H9 (cell line): ENCODE measurements around the gene C15orf62. TPM values are rescaled to one million over a fixed set of nuclear protein-coding genes. Genes with fewer than 3 reads are reported as not detected.

Experiments used
- DNase-seq: peaks from one replicate; pipeline ENCODE4 v3.0.0-alpha.2; 2017
- H2AFZ ChIP-seq: one replicate; pipeline ENCODE4 v1.6.1; 2013; ENCODE audit warnings: mild to moderate bottlenecking, low read length, control low read depth, moderate library complexity
- H2AK5ac ChIP-seq: 2 replicates; pipeline ENCODE4 v1.6.1; 2013; ENCODE audit warnings: low read length, control low read depth, mixed read lengths; ENCODE audit not compliant: insufficient read length
- H2BK120ac ChIP-seq: one replicate; pipeline ENCODE4 v1.6.1; 2013; ENCODE audit warnings: low read depth, mild to moderate bottlenecking, low read length, control low read depth, inconsistent platforms; ENCODE audit not compliant: poor library complexity, severe bottlenecking
- H2BK12ac ChIP-seq: 2 replicates; pipeline ENCODE4 v1.6.1; 2013; ENCODE audit warnings: low read length, control low read depth, mixed read lengths, low read depth; ENCODE audit not compliant: insufficient read length
- H2BK15ac ChIP-seq: 2 replicates; pipeline ENCODE4 v1.6.1; 2013; ENCODE audit warnings: low read depth, low read length, control low read depth
- H2BK20ac ChIP-seq: one replicate; pipeline ENCODE4 v1.6.1; 2013; ENCODE audit warnings: low read depth, mild to moderate bottlenecking, low read length, control low read depth, inconsistent platforms; ENCODE audit not compliant: poor library complexity, severe bottlenecking
- H2BK5ac ChIP-seq: 2 replicates; pipeline ENCODE4 v1.6.1; 2013; ENCODE audit warnings: low read length, control low read depth, mixed read lengths; ENCODE audit not compliant: insufficient read length
- H3K14ac ChIP-seq: 2 replicates; pipeline ENCODE4 v1.6.1; 2013; ENCODE audit warnings: low read length, control low read depth; ENCODE audit not compliant: insufficient read depth
- H3K18ac ChIP-seq: 2 replicates; pipeline ENCODE4 v1.6.1; 2013; ENCODE audit warnings: low read depth, mild to moderate bottlenecking, mixed read lengths, low read length, control low read depth; ENCODE audit not compliant: insufficient read length
- H3K23ac ChIP-seq: 2 replicates; pipeline ENCODE4 v1.6.1; 2013; ENCODE audit warnings: low read length, control low read depth, mixed read lengths, low read depth; ENCODE audit not compliant: insufficient read length
- H3K23me2 ChIP-seq: 2 replicates; pipeline ENCODE4 v1.6.1; 2013; ENCODE audit warnings: low read depth, mild to moderate bottlenecking, mixed read lengths, low read length, control low read depth; ENCODE audit not compliant: insufficient read length, poor library complexity, severe bottlenecking
- H3K27ac ChIP-seq: 2 replicates; pipeline ENCODE4 v1.5.1; 2013; ENCODE audit warnings: low read length, control low read depth, mixed read lengths, low read depth; ENCODE audit not compliant: insufficient read length
- H3K27me3 ChIP-seq: 2 replicates; pipeline ENCODE4 v1.6.1; 2013; ENCODE audit warnings: low read length, control low read depth, inconsistent platforms; ENCODE audit not compliant: insufficient read depth
- H3K4ac ChIP-seq: 2 replicates; pipeline ENCODE4 v1.6.1; 2013; ENCODE audit warnings: low read depth, mild to moderate bottlenecking, control low read depth, inconsistent platforms, low read length, moderate library complexity
- H3K4me1 ChIP-seq: 2 replicates; pipeline ENCODE4 v1.6.1; 2013; ENCODE audit warnings: low read length, control low read depth, inconsistent platforms; ENCODE audit not compliant: insufficient read depth
- H3K4me2 ChIP-seq: 2 replicates; pipeline ENCODE4 v1.6.1; 2013; ENCODE audit warnings: low read length, control low read depth, mixed read lengths; ENCODE audit not compliant: insufficient read length, insufficient read depth
- H3K56ac ChIP-seq: 2 replicates; pipeline ENCODE4 v1.6.1; 2013; ENCODE audit warnings: low read depth, mild to moderate bottlenecking, mixed read lengths, low read length, control low read depth; ENCODE audit not compliant: insufficient read length
- H3K79me1 ChIP-seq: 2 replicates; pipeline ENCODE4 v1.6.1; 2013; ENCODE audit warnings: low read depth, mild to moderate bottlenecking, moderate library complexity, low read length, control low read depth, inconsistent platforms; ENCODE audit not compliant: insufficient read depth, poor library complexity, severe bottlenecking
- H3K79me2 ChIP-seq: 2 replicates; pipeline ENCODE4 v1.6.1; 2013; ENCODE audit warnings: low read length, control low read depth, inconsistent platforms; ENCODE audit not compliant: insufficient read depth
- H3K9ac ChIP-seq: 2 replicates; pipeline ENCODE4 v1.6.1; 2013; ENCODE audit warnings: low read length, control low read depth, mixed read lengths; ENCODE audit not compliant: insufficient read length; ENCODE audit errors: extremely low read depth
- H3K9me3 ChIP-seq: one replicate; pipeline ENCODE4 v1.6.1; 2013; ENCODE audit warnings: low read depth, low read length, inconsistent platforms; ENCODE audit not compliant: control insufficient read depth
- H3T11ph ChIP-seq: one replicate; pipeline ENCODE4 v1.6.1; 2013; ENCODE audit warnings: mild to moderate bottlenecking, low read length, control low read depth, inconsistent platforms
- H4K20me1 ChIP-seq: one replicate; pipeline ENCODE4 v1.6.1; 2013; ENCODE audit not compliant: control insufficient read depth, insufficient read length, insufficient read depth
- H4K5ac ChIP-seq: 2 replicates; pipeline ENCODE4 v1.6.1; 2013; ENCODE audit warnings: low read depth, mild to moderate bottlenecking, mixed read lengths, low read length, control low read depth; ENCODE audit not compliant: insufficient read length
- H4K8ac ChIP-seq: replicated peaks from 2 replicates; pipeline ENCODE4 v1.6.1; 2013; ENCODE audit warnings: low read length, control low read depth, mixed read lengths, low read depth; ENCODE audit not compliant: insufficient read length
- H4K91ac ChIP-seq: 2 replicates; pipeline ENCODE4 v1.6.1; 2013; ENCODE audit warnings: low read depth, mild to moderate bottlenecking, moderate library complexity, mixed read lengths, low read length, control low read depth; ENCODE audit not compliant: insufficient read length
- H3K27ac Mint-ChIP-seq, 3 experiments: 2 replicates in 2 of 3; 3 replicates in 1 of 3; pipeline ENCODE4 v1.8.0; 2020 to 2021; ENCODE audit warnings: mixed read lengths in 3 of 3, mild to moderate bottlenecking in 1 of 3, moderate library complexity in 1 of 3
- H3K27me3 Mint-ChIP-seq: 2 replicates; pipeline ENCODE4 v1.8.0; 2021; ENCODE audit warnings: low read depth, mild to moderate bottlenecking, moderate library complexity, mixed read lengths
- H3K36me3 Mint-ChIP-seq, 3 experiments: 2 replicates in 2 of 3; 3 replicates in 1 of 3; pipeline ENCODE4 v1.8.0; 2020 to 2021; ENCODE audit warnings: low read depth in 3 of 3, mixed read lengths in 3 of 3; ENCODE audit not compliant: insufficient read depth in 1 of 3
- H3K4me1 Mint-ChIP-seq, 2 experiments: 2 replicates each; pipeline ENCODE4 v1.8.0; 2020; ENCODE audit warnings: mixed read lengths in 2 of 2
- H3K4me3 Mint-ChIP-seq, 2 experiments: 2 replicates in 1 of 2; 3 replicates in 1 of 2; pipeline ENCODE4 v1.8.0; 2020 to 2021; ENCODE audit warnings: mild to moderate bottlenecking in 2 of 2, mixed read lengths in 2 of 2, moderate library complexity in 1 of 2
- H3K9me3 Mint-ChIP-seq, 2 experiments: 2 replicates in 1 of 2; 3 replicates in 1 of 2; pipeline ENCODE4 v1.8.0; 2020; ENCODE audit warnings: mild to moderate bottlenecking in 2 of 2, mixed read lengths in 2 of 2, moderate library complexity in 1 of 2
- CTCF ChIP-seq: fragments of 200-600 bp; sonication (generic); conservative IDR thresholded peaks from 3 replicates; pipeline ENCODE4 v1.8.0; 2021; ENCODE audit warnings: antibody characterized with exemption, mild to moderate bottlenecking
- WGBS: extraction: QIAGEN DNeasy Blood & Tissue Kit; methylation state at CpG from one replicate; pipeline ENCODE4 v1.1.7; 2013; ENCODE audit warnings: missing lambda C conversion rate, low lambda C conversion rate, mixed read lengths; ENCODE audit not compliant: insufficient read length; ENCODE audit errors: extremely low coverage; 5-methylcytosine and 5-hydroxymethylcytosine counted together
- total RNA-seq: library from RNA; stranded (reverse); gene quantifications from 2 replicates; pipeline ENCODE4 v1.2.1, GENCODE V29; 2021

Gene C15orf62
- total RNA-seq, 1 experiment from 2014 or later: 0.70 TPM

- Histone ChIP-seq H3K27ac (no peak overlapping the region), H2BK12ac (no peak overlapping the region), H3T11ph (no peak overlapping the region), H3K27me3 (no peaks in the 10 kb centered on the region), H3K9ac (no peak overlapping the region), H4K5ac (no peak overlapping the region), H3K18ac (no peak overlapping the region), H3K23me2 (peaks cover 4% of the 10 kb centered on the region), H3K56ac (no peak overlapping the region), H3K4me2 (peak overlapping the region; percentile 37), H2BK20ac (no peak overlapping the region), H3K4me1 (peaks cover 3% of the 10 kb centered on the region), H4K20me1 (no peaks in the 10 kb centered on the region), H2AFZ (no peak overlapping the region), H2BK120ac (no peak overlapping the region), H3K23ac (no peak overlapping the region), H2BK5ac (no peak overlapping the region), H3K79me2 (no peaks in the 10 kb centered on the region), H3K9me3 (no peaks in the 10 kb centered on the region), H3K4ac (no peak overlapping the region), H4K8ac (no peak overlapping the region), H3K14ac (no peak overlapping the region), H2BK15ac (no peak overlapping the region), H3K79me1 (no peaks in the 10 kb centered on the region), H4K91ac (no peak overlapping the region), H2AK5ac (no peak overlapping the region)
- Mint-ChIP-seq H3K4me3 (peak overlapping the region; percentile 93 to 98), H3K4me1 (peaks cover 16 to 17% of the 10 kb centered on the region in 2 experiments), H3K36me3 (peaks cover 0 to 10% (median 0%) of the 10 kb centered on the region in 3 experiments; a peak in 1 of 7 replicates), H3K9me3 (no peaks in the 10 kb centered on the region), H3K27me3 (no peaks in the 10 kb centered on the region; the same call in 1 of the 2 replicates), H3K27ac (0 out of 7 replicates have a peak overlapping the region, but pooled peaks of 1 of the 3 experiments have one; percentile 86)
- WGBS: no CpG with 5 or more reads among the region's 19 CpGs
- no peak for DNase-seq
- TF ChIP-seq CTCF: no peak
Measured at GRCh38 chr15:40807888-40808461, 38.2 kb downstream of the C15orf62 start.
